ENCODE measurements around the gene DDX51. TPM values are rescaled to one million over a fixed set of nuclear protein-coding genes. Genes with fewer than 3 reads are reported as not detected.

Gene DDX51
- total and polyA plus RNA-seq, 2 experiments from 2014 or later, result 12.4 to 18.3 TPM

- Mint-ChIP-seq H3K9me3 (peaks cover 2% of the 10 kb centered on the region), H3K4me1 (peaks cover 6% of the 10 kb centered on the region), H3K4me3 (no peak overlapping the region), H3K27me3 (ENCODE audit: insufficient read depth, low read depth, poor library complexity) (peaks cover 15% of the 10 kb centered on the region), H3K27ac (no peak overlapping the region), H3K36me3 (ENCODE audit: low read depth) (peaks cover 38% of the 10 kb centered on the region)
- no peaks in the 10 kb centered on the region for H3K27me3 ChIP-seq (ENCODE audit: insufficient read depth)
- no peak overlapping the region for H3K4me3 ChIP-seq
- H3K36me3 ChIP-seq (ENCODE audit: insufficient read depth), result no peaks in the 10 kb centered on the region
- H3K4me1 ChIP-seq (ENCODE audit: insufficient read depth), result 0 out of 2 replicates have a peak, but pooled peaks cover 2% of the 10 kb centered on the region
- no peaks in the 10 kb centered on the region for H3K9me2 ChIP-seq (ENCODE audit: insufficient read depth)
- no peaks in the 10 kb centered on the region for H3F3A ChIP-seq (replicated peaks; ENCODE audit: low read depth)
- ATAC-seq, result no peak
- H4K20me1 ChIP-seq (replicated peaks; ENCODE audit: insufficient read depth), result no peaks in the 10 kb centered on the region; the same call in 1 of the 2 replicates
- H3K4me2 ChIP-seq, result no peak overlapping the region
- no peak overlapping the region for H2AFZ ChIP-seq
- peaks cover 45% of the 10 kb centered on the region for H3K79me2 ChIP-seq (replicated peaks; ENCODE audit: insufficient read depth)
- DNase-seq (ENCODE audit: low spot score), result no peak
- no peak overlapping the region for H3K27ac ChIP-seq (ENCODE audit: low read depth)
- TF ChIP-seq ETS1 (IDR thresholded peaks at IDR 0.05) (no peak), EZH2phosphoT487 (IDR thresholded peaks at IDR 0.05; ENCODE audit: unreplicated experiment) (no peak), NANOG (IDR thresholded peaks at IDR 0.05; ENCODE audit: borderline replicate concordance) (no peak), CTCF (conservative IDR thresholded peaks at IDR 0.05; ENCODE audit: low read depth in 2 of 2) (no peak), REST (IDR thresholded peaks at IDR 0.05; ENCODE audit: unreplicated experiment) (no peak), EZH2 (IDR thresholded peaks at IDR 0.05; ENCODE audit: low read depth, unreplicated experiment) (no peak), POLR2AphosphoS5 (IDR thresholded peaks at IDR 0.05; ENCODE audit: low read depth) (no peak), CREB1 (CRISPR knock-in tag; IDR thresholded peaks at IDR 0.05; ENCODE audit: low read depth) (no peak)
These were observed 2.8 kb upstream of the DDX51 start for GRCh38 chr12:132146772-132147422.

GRCh38 chr12:132146098-132146497 is 2.0 kb upstream of the DDX51 start:
- no peak overlapping the region for H3K4me2 ChIP-seq
- 0 out of 2 replicates have a peak, but pooled peaks cover 2% of the 10 kb centered on the region for H3K4me1 ChIP-seq (ENCODE audit: insufficient read depth)
- no peak overlapping the region for H3K4me3 ChIP-seq
- Mint-ChIP-seq H3K4me3 (peak overlapping the region; percentile 86), H3K4me1 (peaks cover 6% of the 10 kb centered on the region), H3K27ac (no peak overlapping the region), H3K27me3 (ENCODE audit: insufficient read depth, low read depth, poor library complexity) (peaks cover 15% of the 10 kb centered on the region), H3K36me3 (ENCODE audit: low read depth) (peaks cover 43% of the 10 kb centered on the region), H3K9me3 (peaks cover 2% of the 10 kb centered on the region)
- no peak for ATAC-seq
- H3K79me2 ChIP-seq (replicated peaks; ENCODE audit: insufficient read depth), result peaks cover 45% of the 10 kb centered on the region
- H3K27ac ChIP-seq (ENCODE audit: low read depth), result no peak overlapping the region
- TF ChIP-seq ETS1 (IDR thresholded peaks at IDR 0.05) (no peak), REST (IDR thresholded peaks at IDR 0.05; ENCODE audit: unreplicated experiment) (no peak), CREB1 (CRISPR knock-in tag; IDR thresholded peaks at IDR 0.05; ENCODE audit: low read depth) (no peak)
- H3K36me3 ChIP-seq (ENCODE audit: insufficient read depth), result no peaks in the 10 kb centered on the region
- H3K27me3 ChIP-seq (ENCODE audit: insufficient read depth), result no peaks in the 10 kb centered on the region
- no peaks in the 10 kb centered on the region for H3K9me2 ChIP-seq (ENCODE audit: insufficient read depth)
- no peaks in the 10 kb centered on the region; the same call in 1 of the 2 replicates for H4K20me1 ChIP-seq (replicated peaks; ENCODE audit: insufficient read depth)
- H3F3A ChIP-seq (replicated peaks; ENCODE audit: low read depth), result no peaks in the 10 kb centered on the region
- DNase-seq (ENCODE audit: low spot score), result no peak
- H2AFZ ChIP-seq, result no peak overlapping the region

All from GM23338 (cell line).